ENCODE data around the gene FBXL17. TPM values are rescaled to one million over a fixed set of nuclear protein-coding genes. Genes with fewer than 3 reads are reported as not detected.

Gene FBXL17
- total RNA-seq, 1 donor from 2014 or later, result 17.6 TPM

DNA sequence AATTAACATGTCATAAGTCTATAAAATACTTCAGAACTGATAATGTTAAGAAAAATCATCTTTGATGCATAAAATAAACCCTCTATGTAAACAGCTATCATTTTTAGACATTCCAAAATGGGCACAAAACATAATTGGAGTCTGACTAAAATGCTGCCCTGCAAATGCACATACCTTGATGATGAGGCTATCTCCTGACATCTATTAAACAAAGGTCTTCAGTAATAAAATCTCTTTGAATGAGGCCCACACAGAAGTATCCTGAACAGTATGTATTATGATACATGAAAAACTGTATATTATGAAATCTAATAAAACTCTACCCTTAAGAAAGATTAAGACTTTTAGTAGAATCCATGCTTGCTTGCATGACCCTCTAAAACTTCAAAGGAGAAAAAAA, 66.1 kb downstream of the FBXL17 start:
- Mint-ChIP-seq H3K4me1 (ENCODE audit: unreplicated experiment) (peaks cover 9% of the 10 kb centered on the region), H3K36me3 (ENCODE audit: unreplicated experiment) (peaks cover 5% of the 10 kb centered on the region), H3K27ac (ENCODE audit: unreplicated experiment) (no peak overlapping the region), H3K9me3 (ENCODE audit: unreplicated experiment) (no peaks in the 10 kb centered on the region), H3K27me3 (ENCODE audit: unreplicated experiment) (no peaks in the 10 kb centered on the region), H3K4me3 (ENCODE audit: unreplicated experiment) (no peak overlapping the region)
- no peak for TF ChIP-seq CTCF (IDR thresholded peaks at IDR 0.05)
- DNase-seq (ENCODE audit: extremely low spot score, unreplicated experiment), result no peak

GRCh38 chr5:108312258-108312657, 69.6 kb downstream of the FBXL17 start:
- H3K27ac Mint-ChIP-seq (ENCODE audit: unreplicated experiment), result no peak overlapping the region
- H3K9me3 Mint-ChIP-seq (ENCODE audit: unreplicated experiment), result no peaks in the 10 kb centered on the region
- no peak for TF ChIP-seq CTCF (IDR thresholded peaks at IDR 0.05)
- no peak for DNase-seq (ENCODE audit: extremely low spot score, unreplicated experiment)
- no peak overlapping the region for H3K4me3 Mint-ChIP-seq (ENCODE audit: unreplicated experiment)
- peaks cover 7% of the 10 kb centered on the region for H3K36me3 Mint-ChIP-seq (ENCODE audit: unreplicated experiment)
- peaks cover 4% of the 10 kb centered on the region for H3K4me1 Mint-ChIP-seq (ENCODE audit: unreplicated experiment)
- no peaks in the 10 kb centered on the region for H3K27me3 Mint-ChIP-seq (ENCODE audit: unreplicated experiment)

- no peak for DNase-seq (ENCODE audit: extremely low spot score, unreplicated experiment)
- no peaks in the 10 kb centered on the region for H3K27me3 Mint-ChIP-seq (ENCODE audit: unreplicated experiment)
- peaks cover 4% of the 10 kb centered on the region for H3K4me1 Mint-ChIP-seq (ENCODE audit: unreplicated experiment)
- no peaks in the 10 kb centered on the region for H3K9me3 Mint-ChIP-seq (ENCODE audit: unreplicated experiment)
- H3K27ac Mint-ChIP-seq (ENCODE audit: unreplicated experiment), result no peak overlapping the region
- peaks cover 9% of the 10 kb centered on the region for H3K36me3 Mint-ChIP-seq (ENCODE audit: unreplicated experiment)
- no peak overlapping the region for H3K4me3 Mint-ChIP-seq (ENCODE audit: unreplicated experiment)
- TF ChIP-seq CTCF (IDR thresholded peaks at IDR 0.05), result no peak
These were observed 70.2 kb downstream of the FBXL17 start for GRCh38 chr5:108311682-108312081.

GRCh38 chr5:108303611-108304010, 78.3 kb downstream of the FBXL17 start:
- Mint-ChIP-seq H3K9me3 (ENCODE audit: unreplicated experiment) (no peaks in the 10 kb centered on the region), H3K36me3 (ENCODE audit: unreplicated experiment) (peaks cover 2% of the 10 kb centered on the region), H3K4me1 (ENCODE audit: unreplicated experiment) (peaks cover 10% of the 10 kb centered on the region), H3K27me3 (ENCODE audit: unreplicated experiment) (no peaks in the 10 kb centered on the region), H3K4me3 (ENCODE audit: unreplicated experiment) (no peak overlapping the region), H3K27ac (ENCODE audit: unreplicated experiment) (no peak overlapping the region)
- TF ChIP-seq CTCF (IDR thresholded peaks at IDR 0.05), result no peak
- DNase-seq (ENCODE audit: extremely low spot score, unreplicated experiment), result no peak

GRCh38 chr5:108303086-108303485, 78.8 kb downstream of the FBXL17 start:
- no peaks in the 10 kb centered on the region for H3K27me3 Mint-ChIP-seq (ENCODE audit: unreplicated experiment)
- peaks cover 2% of the 10 kb centered on the region for H3K36me3 Mint-ChIP-seq (ENCODE audit: unreplicated experiment)
- no peak overlapping the region for H3K4me3 Mint-ChIP-seq (ENCODE audit: unreplicated experiment)
- no peak for TF ChIP-seq CTCF (IDR thresholded peaks at IDR 0.05)
- H3K9me3 Mint-ChIP-seq (ENCODE audit: unreplicated experiment), result no peaks in the 10 kb centered on the region
- no peak for DNase-seq (ENCODE audit: extremely low spot score, unreplicated experiment)
- H3K4me1 Mint-ChIP-seq (ENCODE audit: unreplicated experiment), result peaks cover 13% of the 10 kb centered on the region
- H3K27ac Mint-ChIP-seq (ENCODE audit: unreplicated experiment), result no peak overlapping the region

Measured in osteocyte (in vitro differentiated cells).